HepG2 (cell line): ENCODE measurements around the gene DEGS1. TPM values are rescaled to one million over a fixed set of nuclear protein-coding genes. Genes with fewer than 3 reads are reported as not detected.

Experiments used
- ATAC-seq: fragments of 200-7000 bp; cut with Tn5 transposase; 3 replicates; pipeline ENCODE4 v1.9.1; 2020; ENCODE audit warnings: mild to moderate bottlenecking, moderate library complexity
- BruUV-seq: library from RNA; stranded (reverse); fragments of 400-500 nt; replicated peaks from 2 replicates; lab custom pipeline; 2021; lab: Mats Ljungman, UMichigan
- CTCF ChIA-PET: fragments of 300-600 bp; formaldehyde crosslinking; extraction: SDS; loops from one replicate; lab custom pipeline; 2021; ENCODE audit warnings: low total read pairs, inconsistent platforms, low intra/inter-chr PET ratio; lab: Yijun Ruan, JAX
- POLR2A ChIA-PET: fragments of 350-600 bp; sonication (Branson Sonifier 250); formaldehyde crosslinking; loops from one replicate; lab custom pipeline; 2020; ENCODE audit warnings: antibody characterized with exemption, inconsistent platforms; lab: Yijun Ruan, JAX
- DNase-seq: peaks from one replicate; pipeline ENCODE4 v3.0.0-alpha.2; 2015; ENCODE audit warnings: low spot score
- FAIRE-seq: peaks from 3 replicates; lab custom pipeline; 2011; peaks lifted over from hg19 to GRCh38; lab: Jason Lieb, UNC
- H2AFZ ChIP-seq: one replicate; pipeline ENCODE4 v1.6.1; 2011; ENCODE audit warnings: low read length, inconsistent platforms
- H3K27ac ChIP-seq: fragments of 300-600 bp; 3 replicates; pipeline ENCODE4 v1.8.0; 2011; ENCODE audit warnings: mixed run types, mild to moderate bottlenecking, mixed read lengths, low read length, inconsistent platforms; ENCODE audit not compliant: insufficient read depth; ENCODE audit errors: extremely low read length
- H3K27me3 ChIP-seq, 2 experiments: fragments of 200-600 bp in 1 of 2; 2 replicates in 1 of 2; 3 replicates in 1 of 2; pipeline versions ENCODE4 v1.6.0 to v1.8.0; 2011; ENCODE audit warnings: low read length in 2 of 2, mild to moderate bottlenecking in 2 of 2, moderate library complexity in 2 of 2, inconsistent platforms in 1 of 2; ENCODE audit not compliant: insufficient read depth in 2 of 2, control insufficient read depth in 1 of 2
- H3K36me3 ChIP-seq, 2 experiments: fragments of 200-600 bp in 1 of 2; replicated peaks in 1 of 2; 2 replicates in 1 of 2; 3 replicates in 1 of 2; pipeline versions ENCODE4 v1.5.1 to v1.8.0; 2011; ENCODE audit warnings: low read length in 2 of 2, inconsistent platforms in 1 of 2; ENCODE audit not compliant: insufficient read depth in 2 of 2, control insufficient read depth in 1 of 2
- H3K4me1 ChIP-seq: 2 replicates; pipeline ENCODE4 v1.5.1; 2012; ENCODE audit warnings: low read length, inconsistent platforms; ENCODE audit not compliant: insufficient read depth
- H3K4me2 ChIP-seq: 2 replicates; pipeline ENCODE4 v1.6.0; 2011; ENCODE audit warnings: low read depth, low read length, inconsistent platforms
- H3K4me3 ChIP-seq, 3 experiments: fragments of 200-600 bp in 1 of 3; sonication (generic), shearing (Covaris generic) in 1 of 3; replicated peaks in 1 of 3; 2 replicates each; pipeline ENCODE4 v1.5.1; 2011 to 2016; ENCODE audit warnings: low read length in 3 of 3, inconsistent platforms in 2 of 3, low read depth in 2 of 3, mild to moderate bottlenecking in 2 of 3, control low read depth in 1 of 3, mixed read lengths in 1 of 3; ENCODE audit not compliant: insufficient read depth in 1 of 3
- H3K79me2 ChIP-seq: one replicate; pipeline ENCODE4 v1.6.1; 2011; ENCODE audit warnings: low read length, inconsistent platforms; ENCODE audit not compliant: insufficient read depth
- H3K9ac ChIP-seq: 2 replicates; pipeline ENCODE4 v1.6.0; 2011; ENCODE audit warnings: mild to moderate bottlenecking, low read depth, low read length, inconsistent platforms; ENCODE audit not compliant: insufficient read depth
- H3K9me3 ChIP-seq: 2 replicates; pipeline ENCODE4 v1.5.1; 2012; ENCODE audit warnings: mild to moderate bottlenecking, low read length
- H4K20me1 ChIP-seq: 2 replicates; pipeline ENCODE4 v1.6.0; 2011; ENCODE audit warnings: inconsistent platforms, mild to moderate bottlenecking, low read length, moderate library complexity; ENCODE audit not compliant: insufficient read depth
- AGO1 ChIP-seq: fragments of 200-400 bp; formaldehyde crosslinking; IDR thresholded peaks from 2 replicates; pipeline ENCODE4 v1.6.1; 2017; ENCODE audit warnings: mild to moderate bottlenecking, low read depth, low read length, moderate library complexity; ENCODE audit not compliant: poor library complexity, severe bottlenecking
- ARID4A ChIP-seq: sonication (generic); formaldehyde crosslinking; IDR thresholded peaks from 2 replicates; pipeline ENCODE4 v1.5.0; 2020; ENCODE audit warnings: mild to moderate bottlenecking, missing genetic modification reagents, borderline replicate concordance
- ATRX ChIP-seq: sonication (generic); formaldehyde crosslinking; IDR thresholded peaks from 2 replicates; pipeline ENCODE4 v1.4.0; 2020; ENCODE audit warnings: missing genetic modification reagents, borderline replicate concordance
- BCL6 ChIP-seq: IDR thresholded peaks from 2 replicates; pipeline ENCODE4 v1.6.1; 2016; ENCODE audit warnings: missing genetic modification reagents, missing compliant biosample characterization
- DNMT3B ChIP-seq: conservative IDR thresholded peaks from 2 replicates; pipeline ENCODE4 v1.6.1; 2016; ENCODE audit warnings: missing biosample characterization, control low read depth
- HNRNPK ChIP-seq: fragments of 200-400 bp; formaldehyde crosslinking; IDR thresholded peaks from 2 replicates; pipeline ENCODE4 v1.6.1; 2018; ENCODE audit warnings: low read length, low read depth, moderate library complexity, mild to moderate bottlenecking; ENCODE audit not compliant: poor library complexity, severe bottlenecking
- JARID2 ChIP-seq: sonication (generic); formaldehyde crosslinking; IDR thresholded peaks from 2 replicates; pipeline ENCODE4 v1.8.1; 2023; ENCODE audit warnings: missing genetic modification reagents, inconsistent platforms; ENCODE audit not compliant: insufficient replicate concordance
- NKX3-1 ChIP-seq: sonication (generic); formaldehyde crosslinking; IDR thresholded peaks from 2 replicates; pipeline ENCODE4 v1.5.0; 2020; ENCODE audit warnings: missing genetic modification reagents
- PBX2 ChIP-seq: IDR thresholded peaks from 2 replicates; pipeline ENCODE4 v1.6.1; 2016; ENCODE audit warnings: control low read depth
- RBM22 ChIP-seq: fragments of 200-400 bp; formaldehyde crosslinking; optimal IDR thresholded peaks from 2 replicates; pipeline ENCODE3; 2017; ENCODE audit warnings: mild to moderate bottlenecking, low read length, moderate library complexity
- RFX3 ChIP-seq: IDR thresholded peaks from 2 replicates; pipeline ENCODE4 v1.6.1; 2016; ENCODE audit warnings: missing biosample characterization, missing genetic modification reagents
- SP140L ChIP-seq: sonication (generic); formaldehyde crosslinking; IDR thresholded peaks from 2 replicates; pipeline ENCODE4 v1.4.0; 2020; ENCODE audit warnings: missing genetic modification reagents, borderline replicate concordance
- ZMAT3 ChIP-seq: sonication (generic); formaldehyde crosslinking; conservative IDR thresholded peaks from 2 replicates; pipeline ENCODE4 v1.7.0; 2021; ENCODE audit warnings: missing genetic modification reagents
- ZNF3 ChIP-seq: IDR thresholded peaks from 2 replicates; pipeline ENCODE4 v1.7.0; 2017; ENCODE audit warnings: inconsistent platforms
- ZNF343 ChIP-seq: sonication (generic); formaldehyde crosslinking; IDR thresholded peaks from 2 replicates; pipeline ENCODE4 v1.4.0; 2020; ENCODE audit warnings: mild to moderate bottlenecking, missing genetic modification reagents
- ZNF749 ChIP-seq: sonication (generic); formaldehyde crosslinking; IDR thresholded peaks from 2 replicates; pipeline ENCODE4 v1.8.0; 2022; ENCODE audit warnings: mild to moderate bottlenecking, missing genetic modification reagents, moderate library complexity, borderline replicate concordance
- ZNF768 ChIP-seq: sonication (generic); formaldehyde crosslinking; IDR thresholded peaks from 2 replicates; pipeline ENCODE4 v1.4.0; 2020; ENCODE audit warnings: missing genetic modification reagents
- ZNF784 ChIP-seq: sonication (generic); formaldehyde crosslinking; IDR thresholded peaks from 2 replicates; pipeline ENCODE4 v1.5.1; 2020; ENCODE audit warnings: missing genetic modification reagents, mild to moderate bottlenecking, borderline replicate concordance
- ZNF839 ChIP-seq: sonication (generic); formaldehyde crosslinking; IDR thresholded peaks from 2 replicates; pipeline ENCODE4 v1.4.0; 2020; ENCODE audit warnings: missing genetic modification reagents, mild to moderate bottlenecking, borderline replicate concordance
- ZSCAN21 ChIP-seq: sonication (generic); formaldehyde crosslinking; IDR thresholded peaks from 2 replicates; pipeline ENCODE4 v1.8.0; 2022; ENCODE audit warnings: mild to moderate bottlenecking, missing genetic modification reagents, moderate library complexity, borderline replicate concordance
- WGBS: methylation state at CpG from one replicate; pipeline ENCODE4 v1.1.6; 2017; ENCODE audit warnings: low lambda C conversion rate; 5-methylcytosine and 5-hydroxymethylcytosine counted together
- in situ Hi-C: cut with HindIII; loops from 2 replicates; pipeline ENCODE4 v1.10.0; 2017; ENCODE audit warnings: low pct_unique_long_range_greater_than_20kb; ENCODE audit not compliant: extremely low pct_ligation_motif_present
- intact Hi-C: fragments of 100-400 bp; cut with micrococcal nuclease; formaldehyde crosslinking; loops from one replicate; pipeline ENCODE4 v1.10.0; 2022; ENCODE audit not compliant: unreplicated experiment
- polyA plus RNA-seq, 8 experiments: library from polyadenylated mRNA; depleted of rRNA in 3 of 8; stranded (reverse) in 7 of 8; unstranded in 1 of 8; fragments of >200 nt; fragmentation: Illumina TruSeq in 4 of 8; extraction: Trizol in 4 of 8; gene quantifications; 2 replicates each; pipeline versions ENCODE4 v1.2.1 to v1.2.3, GENCODE V29; 2011 to 2016; ENCODE audit warnings: low read depth in 4 of 8, missing spikeins in 1 of 8, mixed read lengths in 1 of 8; ENCODE audit not compliant: insufficient read depth in 1 of 8
- total RNA-seq, 5 experiments: library from RNA; depleted of rRNA; stranded (reverse); fragments of >200 nt; fragmentation: Illumina TruSeq; extraction: Trizol; gene quantifications; 2 replicates each; pipeline ENCODE4 v1.2.3, GENCODE V29; 2016; ENCODE audit warnings: low read depth in 1 of 5

Gene DEGS1
- total and polyA plus RNA-seq, 2 of the 13 experiments (the other 11 are each of a cell fraction or from before 2014, with no cell fraction given) = 18.1 to 35.9 TPM

GRCh38 chr1:224238212-224238611, 55.2 kb downstream of the DEGS1 start:
- FAIRE-seq (no peak), ATAC-seq (no peak)
- 95% methylated on average over 9 of the region's 9 CpGs for WGBS
- Histone ChIP-seq H3K9ac (no peak overlapping the region), H3K4me2 (no peak overlapping the region), H4K20me1 (no peaks in the 10 kb centered on the region)
- in situ Hi-C loops = no loop called here
- CTCF ChIA-PET = no interaction called here
- TF ChIP-seq AGO1 (no peak), ZMAT3 (CRISPR knock-in tag) (no peak), ZNF768 (CRISPR knock-in tag) (no peak), ZNF749 (CRISPR knock-in tag) (no peak), JARID2 (CRISPR knock-in tag) (no peak), ZNF3 (CRISPR knock-in tag) (no peak), RBM22 (no peak), ARID4A (no peak), ATRX (no peak), HNRNPK (no peak), BCL6 (CRISPR knock-in tag) (no peak), NKX3-1 (CRISPR knock-in tag) (no peak), ZSCAN21 (CRISPR knock-in tag) (no peak), ZNF839 (CRISPR knock-in tag) (no peak), ZNF784 (CRISPR knock-in tag) (no peak), RFX3 (no peak), PBX2 (CRISPR knock-in tag) (no peak), SP140L (CRISPR knock-in tag) (no peak), DNMT3B (CRISPR knock-in tag) (no peak), ZNF343 (CRISPR knock-in tag) (no peak)
- TF ChIP-seq, all 625 proteins: peak for 0
- Histone ChIP-seq H3K36me3 (peaks cover 5 to 18% of the 10 kb centered on the region in 2 experiments; a peak in 4 of 5 replicates), H3K4me1 (no peaks in the 10 kb centered on the region), H2AFZ (no peak overlapping the region), H3K4me3 (no peak overlapping the region), H3K9me3 (no peaks in the 10 kb centered on the region), H3K79me2 (no peaks in the 10 kb centered on the region), H3K27ac (no peak overlapping the region), H3K27me3 (no peaks in the 10 kb centered on the region)
- no peak for DNase-seq
- intact Hi-C loops = no loop called here
- BruUV-seq = no TSS peak
- POLR2A ChIA-PET = no interaction called here
